B cell (primary cell): Measurements from ENCODE around the gene UAP1L1. TPM values are rescaled to one million over a fixed set of nuclear protein-coding genes. Genes with fewer than 3 reads are reported as not detected.
A peak's percentile ranks its signal among the peaks of the same experiment; 100 is the strongest.

Experiments
- ATAC-seq: fragments of 200-7000 bp; cut with Tn5 transposase; one replicate; pipeline ENCODE4 v1.10.0; 2021; ENCODE audit warnings: low read depth, mild to moderate bottlenecking, moderate number of reproducible peaks, moderate library complexity
- CTCF ChIA-PET: fragments of 350-600 bp; sonication (Branson Sonifier 250); formaldehyde crosslinking; loops from one replicate; lab custom pipeline; 2021; ENCODE audit warnings: antibody characterized with exemption, inconsistent platforms; lab: Charles Lee
- POLR2A ChIA-PET: fragments of 350-600 bp; sonication (Branson Sonifier 250); formaldehyde crosslinking; loops from one replicate; lab custom pipeline; 2021; ENCODE audit warnings: antibody characterized with exemption; lab: Charles Lee
- DNase-seq: peaks from one replicate; pipeline ENCODE4 v3.0.0; 2013
- H2AFZ ChIP-seq: 2 replicates; pipeline ENCODE4 v1.6.1; 2012; ENCODE audit warnings: mild to moderate bottlenecking, low read depth, low read length; ENCODE audit not compliant: insufficient read depth, poor library complexity, severe bottlenecking
- H3K27ac ChIP-seq, 2 donors: 1 replicate in 1 of 2; 2 replicates in 1 of 2; pipeline ENCODE4 v1.5.1; 2012 to 2013; ENCODE audit warnings: low read length in 2 of 2, mild to moderate bottlenecking in 2 of 2, moderate library complexity in 1 of 2
- H3K27me3 ChIP-seq, 4 experiments: fragments of 200-600 bp in 1 of 4; sonication (generic) in 1 of 4; replicated peaks in 1 of 4; 1 replicate in 2 of 4; 2 replicates in 2 of 4; pipeline versions ENCODE4 v1.6.1 to v1.7.0; 2013 to 2016; ENCODE audit warnings: low read length in 3 of 4, mild to moderate bottlenecking in 2 of 4, mixed read lengths in 1 of 4, moderate library complexity in 1 of 4; ENCODE audit not compliant: insufficient read depth in 4 of 4, control insufficient read depth in 3 of 4; ENCODE audit errors: control extremely low read depth in 1 of 4
- H3K36me3 ChIP-seq, 2 experiments: replicated peaks in 1 of 2; 1 replicate in 1 of 2; 2 replicates in 1 of 2; pipeline versions ENCODE4 v1.6.1 to v1.7.1; 2013; ENCODE audit warnings: low read length in 1 of 2; ENCODE audit not compliant: insufficient read depth in 2 of 2, control insufficient read depth in 1 of 2; ENCODE audit errors: control extremely low read depth in 1 of 2, extremely low read depth in 1 of 2
- H3K4me1 ChIP-seq, 2 donors: fragments of 200-600 bp in 1 of 2; sonication (generic) in 1 of 2; 1 replicate in 1 of 2; 2 replicates in 1 of 2; pipeline versions ENCODE4 v1.5.1 to v1.6.1; 2013 to 2017; ENCODE audit warnings: low read length in 2 of 2; ENCODE audit not compliant: control insufficient read depth in 2 of 2, insufficient read depth in 2 of 2
- H3K4me2 ChIP-seq: replicated peaks from 2 replicates; pipeline ENCODE3; 2012; ENCODE audit warnings: mild to moderate bottlenecking, low read depth, low read length; ENCODE audit not compliant: poor library complexity, severe bottlenecking
- H3K4me3 ChIP-seq, 5 experiments: fragments of 200-600 bp in 1 of 5; sonication (generic) in 1 of 5; 1 replicate in 3 of 5; 2 replicates in 2 of 5; pipeline versions ENCODE4 v1.5.1 to v1.7.0; 2011 to 2016; ENCODE audit warnings: low read length in 4 of 5, mild to moderate bottlenecking in 4 of 5, low read depth in 2 of 5, control low read depth in 1 of 5, moderate library complexity in 1 of 5; ENCODE audit not compliant: insufficient read depth in 1 of 5; ENCODE audit errors: control extremely low read depth in 1 of 5, extremely low read depth in 1 of 5
- H3K79me2 ChIP-seq: fragments of 200-600 bp; sonication (generic); one replicate; pipeline ENCODE4 v1.6.0; 2016; ENCODE audit warnings: low read length; ENCODE audit not compliant: control insufficient read depth, insufficient read depth
- H3K9ac ChIP-seq: fragments of 200-600 bp; sonication (generic); 2 replicates; pipeline ENCODE4 v1.6.1; 2017; ENCODE audit warnings: mild to moderate bottlenecking, low read length, moderate library complexity
- H3K9me3 ChIP-seq, 3 donors: one replicate each; pipeline versions ENCODE4 v1.6.1 to v1.7.1; 2013; ENCODE audit warnings: low read length in 2 of 3; ENCODE audit not compliant: control insufficient read depth in 2 of 3, insufficient read depth in 1 of 3; ENCODE audit errors: control extremely low read depth in 1 of 3
- H4K20me1 ChIP-seq: 2 replicates; pipeline ENCODE4 v1.6.0; 2012; ENCODE audit warnings: mild to moderate bottlenecking, low read length; ENCODE audit not compliant: insufficient read depth, control insufficient read depth, poor library complexity, severe bottlenecking
- H3K27ac Mint-ChIP-seq: one replicate; pipeline ENCODE4 v1.8.0; 2021; ENCODE audit warnings: mixed read lengths
- H3K27me3 Mint-ChIP-seq: one replicate; pipeline ENCODE4 v1.8.0; 2021; ENCODE audit warnings: mixed read lengths
- H3K4me1 Mint-ChIP-seq: one replicate; pipeline ENCODE4 v1.8.0; 2021; ENCODE audit warnings: mixed read lengths
- H3K4me3 Mint-ChIP-seq: one replicate; pipeline ENCODE4 v1.8.0; 2021; ENCODE audit warnings: mixed read lengths
- H3K9me3 Mint-ChIP-seq: one replicate; pipeline ENCODE4 v1.8.0; 2022; ENCODE audit warnings: mixed read lengths; ENCODE audit not compliant: insufficient read depth
- CTCF ChIP-seq: fragments of 200-600 bp; IDR thresholded peaks from one replicate; pipeline ENCODE4 v1.8.0; 2022; ENCODE audit warnings: antibody characterized with exemption, mild to moderate bottlenecking
- EZH2 ChIP-seq: IDR thresholded peaks from 2 replicates; pipeline ENCODE4 v1.6.1; 2012; ENCODE audit warnings: borderline replicate concordance, low read depth, mild to moderate bottlenecking, moderate library complexity, low read length; ENCODE audit not compliant: insufficient read depth, poor library complexity, severe bottlenecking
- WGBS: methylation state at CpG from one replicate; pipeline ENCODE4 v1.1.5; 2013; ENCODE audit warnings: missing lambda C conversion rate; ENCODE audit not compliant: insufficient coverage; 5-methylcytosine and 5-hydroxymethylcytosine counted together
- intact Hi-C: fragments of 100-400 bp; cut with micrococcal nuclease; formaldehyde crosslinking; loops from one replicate; pipeline ENCODE4 v1.10.0; 2022
- polyA plus RNA-seq: library from polyadenylated mRNA; depleted of rRNA; stranded (reverse); fragments of >200 nt; gene quantifications from 2 replicates; pipeline ENCODE4 v1.2.3, GENCODE V29; 2012
- total RNA-seq, 2 donors: library from RNA; stranded (reverse); fragments of 120-200 nt in 1 of 2; gene quantifications; 1 replicate in 1 of 2; 2 replicates in 1 of 2; pipeline versions ENCODE4 v1.2.3 to v1.2.4, GENCODE V29; 2013 to 2022

Gene UAP1L1
- total and polyA plus RNA-seq, 2 donors (not counting 1 experiment from before 2014, with no cell fraction given): 29.1 to 47.6 TPM

- POLR2A ChIA-PET: interaction anchor here (0.9 to 3.0 kb wide), 4 partner anchors 32 to 195 kb away, joined by 3 to 19 read pairs (median 5); partner anchors contain the start of genes CLIC3 and PAXX
- no peaks in the 10 kb centered on the region for H3K9me3 Mint-ChIP-seq
Observed at GRCh38 chr9:137028263-137029057, 48.9 kb upstream of the UAP1L1 start.

More at GRCh38 chr9:137028263-137029057, 48.9 kb upstream of the UAP1L1 start:
- H3K9ac ChIP-seq: peak overlapping the region; percentile 70
- CTCF ChIA-PET: interaction anchor here (0.6 to 5.9 kb wide), 37 partner anchors 9 to 262 kb away, joined by 3 to 49 read pairs (median 5); partner anchors contain the start of genes AJM1, C8G, CLIC3 and CYSRT1
- peak overlapping the region; percentile 74 for H3K27ac Mint-ChIP-seq
- peaks cover 61% of the 10 kb centered on the region for H3K4me1 Mint-ChIP-seq
- peak overlapping the region; percentile 90 for H3K4me3 Mint-ChIP-seq
- no peaks in the 10 kb centered on the region for H3K27me3 ChIP-seq
- DNase-seq (peak; percentile 85), ATAC-seq (peak; percentile 53)
- H2AFZ ChIP-seq: peak overlapping the region; percentile 83
- H3K27me3 Mint-ChIP-seq: no peaks in the 10 kb centered on the region
- peak overlapping the region in 4 of 5 experiments; percentile 64 to 77 (median 66) for H3K4me3 ChIP-seq
- peaks cover 0 to 7% (median 0%) of the 10 kb centered on the region in 3 donors for H3K9me3 ChIP-seq
- H3K4me1 ChIP-seq: peaks cover 55 to 71% of the 10 kb centered on the region in 2 donors
- H3K27ac ChIP-seq: peak overlapping the region in 1 of 2 donors; percentile 24
- H3K4me2 ChIP-seq: peak overlapping the region; percentile 100
- H3K36me3 ChIP-seq: no peaks in the 10 kb centered on the region
- no peak for TF ChIP-seq EZH2
- TF ChIP-seq CTCF: no peak
- H4K20me1 ChIP-seq: peaks cover 11% of the 10 kb centered on the region
- H3K79me2 ChIP-seq: peaks cover 12% of the 10 kb centered on the region
- intact Hi-C loops: loop anchor here (1.0 to 2.0 kb wide), 2 partner anchors 36 to 241 kb away; partner anchors contain the start of gene PAXX
- WGBS: under 1% methylated on average over 98 of the region's 98 CpGs
